AG20443 (cell line): ENCODE results near the gene TRMT44.
"Not testable (repeated sequence)": the region's sequence is repeated elsewhere in the genome, so short reads cannot be mapped to it uniquely, and the experiment has no call there.

ENCODE experiments used
- DNase-seq: peaks from one replicate; pipeline ENCODE4 v3.0.0; 2012; ENCODE audit warnings: low spot score, mixed read lengths

Gene TRMT44

GRCh38 chr4:8440492-8441311 is at the start of gene TRMT44, which contains the start of gene ACOX3:
Gene TRMT44 (plus strand): TSS chr4:8440777. CDS start chr4:8440823, 46 bp downstream.
Gene ACOX3 (minus strand): TSS chr4:8440723. CDS start chr4:8416521, 24,202 bp downstream.
- peak; percentile 96 for DNase-seq

GRCh38 chr4:8391071-8391470 is 49.5 kb upstream of the TRMT44 start:
- DNase-seq, result no peak

- peak; percentile 74 for DNase-seq
Measured at GRCh38 chr4:8391972-8392371, 48.6 kb upstream of the TRMT44 start.

GRCh38 chr4:8392591-8393190 is 47.9 kb upstream of the TRMT44 start:
- DNase-seq, result no peak

GRCh38 chr4:8393593-8394038 is 47.0 kb upstream of the TRMT44 start:
- peak; percentile 95 for DNase-seq

GRCh38 chr4:8394061-8394519 is 46.5 kb upstream of the TRMT44 start:
- peak; percentile 70 for DNase-seq

- DNase-seq, result no peak
Measured at GRCh38 chr4:8394806-8395205, 45.8 kb upstream of the TRMT44 start.

- DNase-seq, result no peak
Measured at GRCh38 chr4:8395504-8396296, 44.9 kb upstream of the TRMT44 start.

- DNase-seq, result no peak
Measured at GRCh38 chr4:8396762-8397406, 43.7 kb upstream of the TRMT44 start.

GRCh38 chr4:8398347-8398746 is 42.2 kb upstream of the TRMT44 start:
- DNase-seq, result no peak

GRCh38 chr4:8399298-8399697 is 41.3 kb upstream of the TRMT44 start:
- DNase-seq, result no peak

- DNase-seq, result no peak
Measured at GRCh38 chr4:8400632-8401325, 39.8 kb upstream of the TRMT44 start.

- no peak for DNase-seq
Measured at GRCh38 chr4:8401665-8402064, 38.9 kb upstream of the TRMT44 start.

GRCh38 chr4:8402181-8402597 is 38.4 kb upstream of the TRMT44 start:
- no peak for DNase-seq

GRCh38 chr4:8402640-8403039 is 37.9 kb upstream of the TRMT44 start:
- no peak for DNase-seq

- peak; percentile 95 for DNase-seq
Measured at GRCh38 chr4:8403173-8403753, 37.3 kb upstream of the TRMT44 start.

- no peak for DNase-seq
Measured at GRCh38 chr4:8403976-8404375, 36.6 kb upstream of the TRMT44 start.

- DNase-seq, result no peak
Measured at GRCh38 chr4:8404791-8405515, 35.6 kb upstream of the TRMT44 start.

GRCh38 chr4:8405516-8405875 is 35.1 kb upstream of the TRMT44 start:
- no peak for DNase-seq

GRCh38 chr4:8406887-8407286 is 33.7 kb upstream of the TRMT44 start:
- not testable (repeated sequence) for DNase-seq
